ENCODE measurements around the gene TLE2.
"Not testable (repeated sequence)": the region's sequence is repeated elsewhere in the genome, so short reads cannot be mapped to it uniquely, and the experiment has no call there.

Gene TLE2

DNA sequence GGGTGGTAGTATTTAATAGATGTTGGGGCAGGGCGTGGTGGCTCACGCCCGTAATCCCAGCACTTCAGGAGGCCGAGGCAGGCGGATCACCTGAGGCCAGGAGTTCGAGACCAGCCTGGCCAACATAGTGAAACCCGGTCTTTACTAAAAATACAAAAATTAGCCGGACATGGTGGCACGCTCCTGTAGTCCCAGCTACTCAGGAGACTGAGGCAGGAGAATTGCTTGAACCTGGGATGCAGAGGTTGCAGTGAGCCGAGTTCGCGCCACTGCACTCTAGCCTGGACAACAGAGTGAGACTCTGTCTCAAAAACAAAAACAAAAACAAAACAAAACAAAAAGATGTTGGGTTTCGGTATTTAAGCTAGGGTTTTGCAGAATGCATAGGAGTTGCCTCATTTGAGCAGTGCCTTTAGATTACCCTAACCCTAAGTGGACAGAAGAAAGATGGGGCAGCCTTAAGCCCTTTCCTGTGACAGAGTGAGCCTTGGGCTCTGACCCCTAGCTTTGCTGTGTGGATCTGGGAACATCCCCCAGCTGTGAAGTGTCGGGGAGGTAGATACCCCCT lies 8.0 kb upstream of the TLE2 start:
- not testable (repeated sequence) for DNase-seq (ENCODE audit: low read depth in 2 of 2)

GRCh38 chr19:3036119-3036976 lies 7.3 kb upstream of the TLE2 start:
- DNase-seq (ENCODE audit: low read depth in 2 of 2): peak; percentile 48 to 62

DNA sequence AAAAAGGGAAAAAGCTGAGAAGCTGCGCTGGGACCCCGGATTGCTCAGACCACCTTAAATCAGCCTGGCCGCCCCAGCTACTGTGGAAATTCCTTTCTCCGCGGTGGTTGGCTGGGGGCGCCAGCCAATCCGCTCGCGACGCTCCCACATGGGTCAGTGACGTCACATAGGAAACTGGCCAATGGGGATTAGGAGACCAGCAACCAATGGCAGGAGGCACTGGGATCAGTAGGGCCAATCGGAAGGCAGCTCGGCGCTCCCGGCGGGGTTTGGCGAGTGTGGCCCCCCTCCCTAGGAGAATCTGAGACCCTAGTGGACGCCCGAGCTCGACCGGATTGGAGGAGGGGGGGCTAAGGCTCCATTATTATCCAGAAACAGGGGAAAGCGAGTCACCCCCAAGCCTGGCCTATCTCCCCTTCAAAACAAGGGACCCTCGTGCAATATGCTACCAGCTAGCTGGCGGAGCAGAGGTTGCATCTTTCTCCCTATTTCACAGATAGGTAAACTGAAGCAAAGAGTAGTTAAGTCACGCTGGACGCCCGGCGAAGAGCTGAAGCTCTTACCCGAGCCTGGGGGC lies 6.5 kb upstream of the TLE2 start:
- peak; percentile 83 to 85 for DNase-seq (ENCODE audit: low read depth in 2 of 2)

DNA sequence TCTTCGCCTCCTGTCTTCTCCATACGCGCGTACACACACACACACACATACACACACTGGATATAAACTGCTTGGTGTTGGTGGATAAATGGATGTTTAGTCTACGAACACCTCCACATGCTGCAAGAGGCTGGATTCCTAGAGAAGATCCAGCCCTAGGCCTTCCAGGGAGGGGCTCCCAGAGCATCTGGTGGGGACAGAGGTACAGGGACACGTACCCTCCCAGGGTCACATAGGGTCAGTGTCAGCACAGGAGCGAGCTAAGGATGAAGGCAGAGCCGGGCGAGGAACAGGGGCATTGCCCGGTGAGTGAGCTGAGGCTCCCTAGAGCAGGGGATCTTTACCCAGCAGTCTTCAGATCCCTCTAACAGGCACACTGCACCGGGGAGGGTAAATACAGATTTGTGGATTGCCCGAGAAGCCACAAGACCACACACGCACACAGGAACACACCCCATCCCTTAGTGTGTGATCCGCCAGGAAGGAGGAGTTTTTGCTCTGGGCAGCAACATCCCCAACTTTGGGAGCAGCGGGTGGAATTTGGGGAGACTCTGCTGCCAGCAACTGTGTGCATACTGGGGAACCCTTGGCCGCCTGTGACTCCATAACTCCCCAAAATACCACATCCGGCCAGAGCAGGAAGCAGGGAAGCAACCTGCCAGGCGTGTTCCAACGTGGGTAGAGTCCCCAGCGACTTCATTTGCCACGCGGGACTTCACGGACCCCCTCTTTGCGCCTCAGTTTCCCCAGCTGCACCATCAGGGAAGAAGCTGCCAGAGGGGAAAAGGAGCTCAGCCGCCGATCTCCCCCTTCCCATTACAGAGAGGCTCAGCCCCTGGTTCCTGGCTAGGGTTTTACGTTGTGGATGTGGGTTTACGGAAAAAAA lies 5.8 kb upstream of the TLE2 start:
- DNase-seq (ENCODE audit: low read depth in 2 of 2): no peak

DNA sequence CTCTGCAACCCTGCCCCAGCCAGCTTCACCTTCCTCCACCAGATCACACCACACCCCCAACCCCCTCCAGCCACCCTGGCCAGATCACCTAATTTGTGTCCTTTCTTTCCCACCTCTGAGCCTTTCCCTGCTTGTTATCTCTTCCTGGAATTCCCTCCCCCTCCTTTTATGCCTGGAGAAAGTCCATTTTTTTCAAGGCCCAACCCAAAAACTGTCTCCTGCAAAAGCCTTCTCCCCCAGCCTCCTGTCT lies 5.3 kb upstream of the TLE2 start:
- DNase-seq (ENCODE audit: low read depth in 2 of 2): no peak

DNA sequence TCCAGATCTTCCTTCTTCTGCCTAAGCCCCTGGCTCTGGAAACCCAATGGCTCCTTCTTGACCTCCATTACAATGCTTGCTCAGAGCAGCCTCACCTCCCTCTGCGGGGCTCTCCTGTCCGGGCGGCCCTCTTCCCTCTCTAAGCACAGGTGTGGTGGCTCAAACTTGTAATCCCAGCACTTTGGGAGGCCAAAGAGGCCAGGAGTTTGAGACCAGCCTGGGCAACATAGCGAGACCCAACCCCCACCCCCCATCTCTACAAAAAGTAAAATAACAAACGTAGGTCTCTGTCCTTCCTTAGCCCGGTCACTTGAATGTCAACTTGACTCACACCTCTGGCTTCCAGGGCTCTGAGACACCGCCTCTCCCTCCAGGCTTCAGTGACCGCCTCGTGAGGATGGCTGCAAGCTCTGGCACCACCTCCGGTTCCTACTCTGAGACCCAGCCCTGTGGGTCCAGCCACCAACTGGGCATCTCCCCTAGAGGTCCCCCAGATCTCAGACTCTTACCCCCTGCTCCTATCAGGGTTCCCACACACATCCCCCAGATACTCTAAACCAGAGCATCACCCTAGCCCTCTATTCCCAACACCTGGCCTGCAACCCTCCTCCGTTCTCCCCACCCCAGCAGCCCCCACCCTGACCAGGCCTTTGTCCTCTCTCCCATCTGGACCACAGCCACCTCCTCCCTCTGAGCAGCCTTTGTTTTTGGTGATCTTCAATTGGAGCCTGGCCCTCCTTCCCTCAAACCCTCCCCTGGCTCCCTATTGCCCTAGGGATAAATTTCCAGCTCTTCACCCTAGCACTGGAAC lies 4.7 kb upstream of the TLE2 start:
- DNase-seq (ENCODE audit: low read depth in 2 of 2): no peak

DNA sequence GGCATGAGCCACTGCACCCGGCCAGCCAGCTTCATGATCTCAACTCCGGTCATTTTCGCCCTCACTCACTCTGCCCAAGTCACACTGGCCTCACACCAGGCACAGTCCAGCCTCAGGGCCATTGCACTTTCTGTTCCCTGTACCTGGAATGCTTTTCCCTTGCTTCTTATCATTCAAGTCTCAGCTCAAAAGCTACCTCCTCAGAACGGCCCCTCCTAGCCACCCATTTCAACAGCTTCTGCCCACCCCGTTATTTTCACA lies 2.5 kb upstream of the TLE2 start:
- no peak for DNase-seq (ENCODE audit: low read depth in 2 of 2)

DNA sequence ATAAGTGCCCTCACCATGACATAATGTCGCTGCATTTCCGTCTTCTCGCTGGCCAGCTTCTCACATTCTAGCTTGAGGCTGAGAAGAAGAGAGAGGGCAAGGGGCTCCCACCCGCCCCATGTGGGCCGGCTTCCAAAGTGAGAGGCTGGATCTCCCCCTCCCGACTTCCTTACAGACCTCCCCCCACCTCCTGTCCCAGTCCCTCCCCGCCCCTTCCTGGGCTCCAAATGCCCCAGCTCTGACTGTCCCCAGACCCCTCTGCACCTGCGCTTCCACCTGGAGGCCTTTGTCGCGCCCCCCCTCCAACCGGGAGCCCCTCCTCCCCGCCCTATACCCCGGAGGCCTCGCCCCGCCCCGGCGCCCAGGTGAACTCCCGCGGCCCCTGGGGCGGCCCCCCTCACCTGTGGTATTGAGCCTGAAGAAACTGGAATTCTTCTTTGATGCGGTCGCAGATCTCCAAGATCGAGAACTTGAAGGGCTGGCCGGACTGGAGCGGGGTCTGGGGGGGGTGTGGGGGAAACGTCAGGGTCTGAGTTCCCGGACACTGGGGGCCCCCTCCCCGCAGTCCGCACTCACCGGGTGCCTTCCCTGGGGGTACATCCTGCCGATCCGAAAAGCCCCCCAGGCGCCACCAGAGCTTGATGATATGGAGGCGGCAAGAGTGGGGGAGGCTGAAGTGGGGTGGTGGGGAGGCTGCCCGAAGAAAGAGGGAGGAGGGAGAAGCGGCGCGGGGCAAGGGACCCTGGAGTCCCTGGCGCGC lies 595 bp downstream of the TLE2 start:
- no peak for DNase-seq (ENCODE audit: low read depth in 2 of 2)

GRCh38 chr19:3027981-3028304 lies 1.1 kb downstream of the TLE2 start:
- no peak for DNase-seq (ENCODE audit: low read depth in 2 of 2)

GRCh38 chr19:3027292-3027691 lies 1.8 kb downstream of the TLE2 start:
- no peak for DNase-seq (ENCODE audit: low read depth in 2 of 2)

GRCh38 chr19:3026768-3027167 lies 2.3 kb downstream of the TLE2 start:
- DNase-seq (ENCODE audit: low read depth in 2 of 2): no peak

DNA sequence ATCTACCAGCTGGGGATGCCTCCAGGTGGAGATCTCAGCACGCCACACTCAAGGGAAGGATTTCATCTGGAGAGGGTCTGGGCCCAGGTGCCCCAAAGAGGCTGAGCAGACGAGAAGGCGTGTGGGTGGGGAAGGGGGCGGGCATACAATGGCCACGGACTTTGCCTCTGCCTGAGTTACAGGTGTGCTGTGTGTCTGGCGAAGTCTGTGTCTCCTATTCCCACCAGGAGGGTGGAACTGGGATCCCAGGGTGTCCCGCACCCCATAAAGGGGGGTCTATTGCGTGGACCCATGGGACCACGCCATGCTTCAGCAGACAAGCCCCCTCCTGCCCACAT lies 3.6 kb downstream of the TLE2 start:
- no peak for DNase-seq (ENCODE audit: low read depth in 2 of 2)

DNA sequence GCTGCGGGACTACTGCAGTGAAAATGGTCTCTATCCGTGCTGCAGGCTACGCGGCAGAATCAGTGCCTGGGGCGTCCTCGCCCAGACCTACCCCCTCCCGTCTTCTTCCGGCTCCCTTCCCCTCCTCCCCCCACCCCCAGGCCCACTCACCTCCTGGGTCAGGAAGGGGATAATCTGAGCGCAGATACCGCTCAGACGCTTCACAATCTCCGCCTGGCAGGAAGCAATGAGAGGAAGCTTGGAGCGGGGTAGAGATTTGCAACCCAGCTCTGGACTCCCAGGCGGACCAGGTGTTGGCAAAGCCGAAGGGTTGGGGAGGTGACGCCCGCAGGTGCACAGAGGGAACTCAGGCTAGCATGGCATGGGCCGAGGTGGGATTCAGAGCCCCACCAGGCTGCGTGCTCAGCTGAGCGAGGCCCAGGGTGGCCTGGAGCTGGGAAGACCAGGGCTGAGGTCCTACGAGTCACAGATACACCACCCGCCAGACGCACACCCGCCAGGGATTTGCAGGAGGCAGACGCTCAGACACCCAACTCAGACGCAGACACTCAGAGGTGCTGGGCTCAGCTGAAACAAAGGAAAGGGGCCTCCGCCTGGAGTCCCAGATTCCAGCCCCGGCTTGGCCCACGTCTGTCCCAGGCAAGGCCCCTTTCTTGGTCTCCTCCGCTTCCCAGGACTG lies 4.1 kb downstream of the TLE2 start:
- no peak for DNase-seq (ENCODE audit: low read depth in 2 of 2)

DNA sequence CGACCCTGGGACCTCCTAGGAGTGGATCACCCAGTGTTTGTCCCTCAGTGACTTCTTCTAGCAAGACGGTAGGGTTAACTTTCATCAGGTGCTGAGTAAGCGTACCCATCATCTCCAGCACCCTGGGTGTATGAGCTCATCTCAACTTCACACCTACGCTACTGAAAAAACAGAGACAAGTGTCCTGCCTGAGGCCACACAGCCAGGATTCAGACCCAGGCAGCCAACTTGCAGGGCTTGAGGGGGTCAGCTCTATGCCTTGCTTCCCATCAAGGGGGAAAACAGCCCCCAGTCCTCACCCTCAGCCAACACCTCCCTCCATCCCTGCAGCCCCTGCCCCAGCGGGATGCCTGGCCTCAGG lies 4.6 kb downstream of the TLE2 start:
- no peak for DNase-seq (ENCODE audit: low read depth in 2 of 2)

DNA sequence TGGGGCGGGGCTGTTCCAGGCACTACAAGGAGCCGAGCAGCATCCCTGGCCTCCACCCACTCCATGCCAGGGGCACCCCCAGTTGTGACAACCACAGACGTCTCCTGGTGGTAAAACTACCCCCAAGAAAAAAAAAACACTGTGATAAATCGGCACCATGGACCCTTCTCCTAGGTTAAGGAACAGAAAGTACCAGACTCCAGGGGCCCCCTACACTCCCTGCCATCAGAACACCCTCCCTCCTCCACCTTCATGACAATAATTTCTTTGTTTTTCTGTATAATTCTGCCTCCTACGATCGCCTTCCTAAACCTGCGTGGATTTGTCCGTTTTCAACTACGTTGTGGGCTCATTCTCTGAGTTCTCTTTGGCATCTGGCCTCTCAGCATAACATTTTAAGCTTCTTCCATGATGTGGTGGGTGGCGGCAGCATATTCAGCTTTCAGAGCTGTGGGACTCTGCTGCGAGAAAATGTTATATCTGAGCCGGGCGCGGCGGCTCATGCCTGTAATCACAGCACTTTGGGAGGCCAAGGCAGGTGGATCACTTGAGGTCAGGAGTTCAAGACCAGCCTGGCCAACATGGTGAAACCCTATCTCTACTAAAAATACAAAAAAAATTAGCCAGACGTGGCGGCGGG lies 8.6 kb downstream of the TLE2 start:
- no peak for DNase-seq (ENCODE audit: low read depth in 2 of 2)

GRCh38 chr19:3019211-3019854 lies 9.7 kb downstream of the TLE2 start:
- DNase-seq (ENCODE audit: low read depth in 2 of 2): no peak

DNA sequence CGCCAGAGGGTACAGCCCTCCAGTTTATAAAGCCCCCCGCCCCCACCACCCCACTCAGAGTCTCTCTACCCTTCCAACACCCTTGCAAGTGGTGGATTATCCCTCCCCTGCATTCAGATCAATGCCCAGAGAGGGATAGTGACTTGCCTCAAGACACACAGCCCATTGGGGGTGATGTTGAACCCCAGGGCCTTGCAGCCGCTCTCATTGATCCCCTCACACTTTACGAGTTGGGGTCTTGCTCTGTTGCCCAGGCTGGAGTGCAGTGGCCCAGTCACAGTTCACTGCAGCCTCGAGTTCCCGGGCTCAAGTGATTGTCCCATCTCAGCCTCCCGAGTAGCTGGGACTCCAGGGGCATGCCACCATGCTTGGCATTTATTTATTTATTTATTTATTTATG lies 11.2 kb downstream of the TLE2 start:
- DNase-seq (ENCODE audit: low read depth in 2 of 2): no peak

- DNase-seq (ENCODE audit: low read depth in 2 of 2): no peak
These were observed 13.7 kb downstream of the TLE2 start for GRCh38 chr19:3015126-3016057.

DNA sequence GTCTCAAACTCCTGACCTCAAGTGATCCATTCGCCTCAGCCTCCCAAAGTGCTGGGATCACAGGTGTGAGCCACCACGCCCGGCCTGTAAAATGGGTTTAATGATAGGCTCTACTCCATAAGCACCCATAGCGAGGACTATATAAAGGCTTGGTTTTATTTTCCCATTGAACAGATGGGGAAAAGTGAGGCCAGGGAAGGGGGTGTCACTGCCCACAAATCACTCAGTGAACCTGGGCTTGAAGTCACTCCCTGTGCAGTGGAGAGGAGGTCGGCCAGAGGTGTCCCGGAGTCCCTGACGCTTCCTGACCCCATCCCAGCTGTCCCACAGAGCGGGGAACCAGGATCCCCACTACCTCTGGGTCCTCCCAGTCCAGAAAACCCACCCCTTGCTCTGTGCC lies 14.9 kb downstream of the TLE2 start:
- no peak for DNase-seq (ENCODE audit: low read depth in 2 of 2)

All from stimulated activated CD8-positive, alpha-beta memory T cell treated with anti-CD3 and anti-CD28 coated beads, Interleukin-7, amount 100 ng/mL, for 1 hour (primary cell).